ENCODE data around the gene ROR2.
A peak's percentile ranks its signal among the peaks of the same experiment; 100 is the strongest.
"Not testable (repeated sequence)": the region's sequence is repeated elsewhere in the genome, so short reads cannot be mapped to it uniquely, and the experiment has no call there.

ROR2 gene

GRCh38 chr9:91659529-91660495, 290.2 kb downstream of the ROR2 start:
- DNase-seq = peak; percentile 30

DNA sequence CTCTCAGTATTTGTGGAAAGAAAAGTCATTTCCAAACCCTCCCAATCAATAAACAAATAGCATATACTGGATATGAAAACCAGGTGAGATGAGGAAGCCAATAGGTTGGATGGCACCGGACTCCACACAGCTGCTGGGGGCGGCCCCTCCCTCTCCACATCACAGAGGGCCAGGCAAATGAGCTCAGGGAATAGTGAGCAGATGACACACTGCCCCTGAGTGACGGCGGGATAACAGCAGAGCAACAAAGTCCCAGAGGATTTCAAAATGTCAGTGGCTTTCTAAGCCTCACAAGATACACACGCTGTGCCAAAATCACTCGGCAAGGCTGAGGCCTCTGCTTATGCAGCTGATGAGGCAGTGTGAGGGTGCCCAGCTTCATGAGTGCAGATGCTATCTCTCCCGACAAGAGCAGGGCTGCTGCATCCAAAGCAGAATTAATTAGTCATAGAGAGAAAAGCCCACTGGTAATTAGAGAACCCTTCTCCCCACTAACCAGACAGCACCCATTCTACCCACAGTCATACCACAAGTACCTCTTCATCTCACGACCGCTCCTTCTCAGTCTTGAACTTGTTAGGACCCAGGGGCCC, 291.4 kb downstream of the ROR2 start:
- peak; percentile 10 for DNase-seq

DNA sequence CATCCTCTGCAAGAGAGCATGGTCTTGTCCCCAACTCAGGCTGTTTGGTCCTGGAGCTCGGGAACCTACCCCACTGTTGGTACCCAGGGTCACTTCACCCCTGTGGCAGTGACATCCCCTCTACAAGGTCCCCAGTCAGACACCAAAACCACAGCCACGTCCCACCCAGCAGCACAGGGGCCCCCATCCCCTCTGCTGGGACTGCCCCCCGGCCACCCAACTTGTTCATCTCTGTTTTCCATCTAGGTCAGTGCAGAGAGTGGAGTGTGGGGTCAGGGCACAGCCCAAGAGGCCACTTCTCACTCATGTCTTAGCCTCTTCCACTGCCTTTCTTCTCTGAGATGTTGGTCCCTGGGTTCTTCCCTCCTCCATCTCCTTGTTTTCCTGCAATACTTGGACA, 292.5 kb downstream of the ROR2 start:
- no peak for DNase-seq

GRCh38 chr9:91655658-91656057, 294.4 kb downstream of the ROR2 start:
- DNase-seq = no peak

GRCh38 chr9:91655215-91655614, 294.8 kb downstream of the ROR2 start:
- DNase-seq = no peak

DNA sequence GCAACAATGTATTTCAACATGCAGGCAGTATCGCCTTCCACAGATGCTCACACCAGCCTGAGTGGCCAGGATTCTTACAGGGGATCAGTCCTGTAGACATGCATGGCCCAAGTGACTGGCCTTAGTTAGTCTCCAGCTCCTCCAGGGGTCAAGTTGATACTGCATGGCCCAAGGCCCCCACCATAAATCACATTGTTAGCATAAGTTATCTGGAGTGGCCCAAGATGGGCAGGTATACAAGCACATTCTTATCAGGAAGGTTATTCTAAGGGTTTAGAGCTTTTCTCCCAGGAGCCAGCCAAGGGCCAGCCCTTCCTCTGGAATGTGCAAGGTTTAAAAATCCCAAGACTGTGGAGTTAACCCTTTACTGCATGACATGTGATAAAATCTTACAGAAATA, 295.5 kb downstream of the ROR2 start:
- DNase-seq = no peak

DNA sequence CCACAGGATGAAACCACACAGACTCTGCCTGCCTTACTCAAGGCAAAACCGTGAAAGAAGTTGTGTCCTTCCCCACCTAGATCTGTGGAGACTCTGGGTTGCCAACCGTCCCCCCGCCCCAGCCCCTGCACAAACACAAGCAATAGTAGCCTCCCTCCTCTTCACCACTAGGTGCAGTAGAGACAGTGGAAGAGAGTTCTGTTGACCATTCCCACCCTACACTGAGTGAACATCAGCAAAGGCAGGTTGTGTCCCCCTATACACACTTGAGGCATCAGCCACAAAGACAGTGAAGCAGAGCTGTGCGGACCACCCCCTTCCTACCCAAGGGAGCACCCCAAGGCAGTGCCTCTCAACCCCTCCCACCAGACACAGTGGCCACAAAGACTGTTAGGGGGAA, 302.7 kb downstream of the ROR2 start:
- no peak for DNase-seq

DNA sequence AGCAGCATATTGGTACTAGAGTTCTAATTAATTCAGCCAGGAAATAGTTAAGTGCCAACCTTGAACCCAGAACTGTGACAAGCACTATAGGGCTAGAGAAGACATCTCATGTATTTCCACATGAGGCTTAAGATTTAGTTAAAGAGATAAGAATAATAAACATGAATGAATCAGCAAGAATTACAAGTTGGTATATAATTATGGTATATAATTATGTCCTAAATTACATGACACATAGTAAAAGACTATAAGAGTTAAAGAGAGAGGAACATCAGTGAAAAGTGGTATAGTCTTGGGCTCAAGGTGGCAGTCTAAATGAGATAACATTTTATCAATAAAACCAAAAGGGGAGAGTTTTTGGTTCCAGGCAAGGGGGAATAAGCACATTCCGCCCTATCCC, 303.3 kb downstream of the ROR2 start:
- no peak for DNase-seq

DNA sequence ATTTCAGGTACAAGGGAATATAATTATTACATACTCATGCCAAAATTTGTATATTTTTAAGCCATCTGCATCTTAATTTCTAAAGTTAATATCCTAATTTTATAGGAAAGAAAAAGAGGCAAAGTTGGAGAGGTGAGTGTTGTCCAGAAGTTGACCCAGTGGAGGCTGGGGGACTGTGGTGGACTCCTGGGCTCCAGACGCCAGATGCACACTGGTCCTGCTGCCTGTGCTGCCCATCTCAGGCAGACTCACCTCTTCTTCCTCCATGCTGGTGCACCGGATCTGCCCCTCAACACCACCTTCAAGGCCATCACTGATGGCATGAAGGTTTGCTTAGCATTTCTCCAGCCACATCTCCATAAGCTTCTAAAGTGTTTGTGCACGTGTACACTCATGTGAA, 305.6 kb downstream of the ROR2 start:
- DNase-seq = no peak

DNA sequence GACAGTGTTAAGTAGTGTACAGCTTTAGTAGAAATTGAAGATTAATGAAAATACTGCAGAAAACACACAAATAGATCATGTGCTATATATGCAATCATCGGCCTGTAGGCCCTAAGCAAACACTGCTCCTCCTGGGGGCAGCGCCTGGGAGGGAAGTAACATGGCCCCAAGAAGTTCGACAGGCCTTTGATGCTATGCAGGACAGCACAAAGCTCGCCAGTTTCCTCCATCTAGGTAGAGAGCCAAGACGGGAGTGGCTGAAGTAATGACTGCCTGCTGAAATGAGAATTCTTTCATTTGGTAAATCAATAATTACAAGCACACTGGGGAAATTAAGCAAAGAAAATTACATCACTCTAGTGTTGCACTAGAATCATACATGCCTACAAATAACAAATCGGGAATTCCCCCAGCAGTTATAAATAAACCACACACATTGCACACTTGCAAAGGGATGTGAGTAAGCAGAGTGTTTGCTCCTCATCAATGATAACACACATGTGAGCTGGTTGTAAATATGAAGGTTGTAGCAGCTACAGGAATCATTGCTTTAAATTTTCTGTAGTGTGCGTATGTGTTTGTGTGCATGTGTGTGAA, 306.4 kb downstream of the ROR2 start:
- DNase-seq = no peak

DNA sequence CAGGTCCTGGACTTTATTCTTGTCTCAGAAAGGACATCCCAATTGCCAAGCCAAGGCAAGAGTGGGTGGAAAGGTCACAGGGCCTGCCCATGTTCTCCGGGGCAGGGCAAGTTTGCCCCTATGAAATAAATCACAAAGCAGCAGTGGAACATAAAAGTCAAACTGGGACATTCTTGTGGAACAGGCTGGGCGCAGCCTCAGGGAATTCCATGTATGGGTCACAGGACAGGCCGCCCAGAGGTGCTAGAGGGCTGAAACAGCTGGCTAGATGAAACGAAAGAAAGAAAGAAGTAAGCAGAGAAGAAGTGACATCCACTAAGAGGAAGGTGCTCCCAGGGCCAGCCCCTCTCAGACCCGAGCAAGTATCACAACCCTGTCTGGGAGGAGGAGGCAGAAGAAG, 307.3 kb downstream of the ROR2 start:
- no peak for DNase-seq

GRCh38 chr9:91640428-91640827, 309.6 kb downstream of the ROR2 start:
- DNase-seq = no peak

DNA sequence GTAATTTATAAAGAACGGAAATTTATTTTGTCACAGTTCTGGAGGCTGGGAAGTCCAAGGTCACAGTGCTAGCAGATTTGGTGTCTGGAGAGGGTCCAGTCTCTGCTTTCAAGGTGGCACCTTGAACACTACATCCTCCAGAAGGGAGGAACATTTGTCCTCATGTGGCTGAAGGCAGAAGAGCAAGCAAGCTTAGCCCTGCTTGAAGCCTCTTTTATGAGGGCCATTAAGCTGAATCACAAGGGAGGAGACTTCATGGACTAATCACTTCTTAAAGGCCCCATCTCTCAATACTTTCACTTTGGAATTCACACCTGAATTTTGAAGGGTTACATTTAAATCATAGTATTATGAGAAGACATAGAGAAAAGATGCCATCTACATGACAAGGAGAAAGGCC, 311.0 kb downstream of the ROR2 start:
- DNase-seq = no peak

DNA sequence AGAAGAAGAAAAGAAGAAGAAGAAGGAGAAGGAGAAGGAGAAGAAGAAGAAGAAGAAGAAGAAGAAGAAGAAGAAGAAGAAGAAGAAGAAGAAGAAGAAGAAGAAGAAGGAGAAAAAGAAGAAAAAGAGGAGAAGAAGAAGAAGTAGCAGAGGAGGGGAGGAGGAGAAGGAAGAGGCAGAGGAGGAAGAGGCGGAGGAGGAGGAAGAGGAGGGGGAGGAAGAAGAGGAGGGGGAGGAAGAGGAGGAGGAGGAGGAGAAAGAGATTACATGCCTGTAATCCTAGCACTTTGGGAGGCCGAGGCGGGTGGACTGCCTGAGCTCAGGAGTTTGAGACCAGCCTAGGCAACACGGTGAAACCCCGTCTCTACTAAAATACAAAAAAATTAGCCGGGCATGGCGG, 315.2 kb downstream of the ROR2 start:
- DNase-seq = not testable (repeated sequence)

GRCh38 chr9:91629718-91630117, 320.3 kb downstream of the ROR2 start:
- DNase-seq = no peak

GRCh38 chr9:91628892-91629291, 321.1 kb downstream of the ROR2 start:
- no peak for DNase-seq

- no peak for DNase-seq
Observed at GRCh38 chr9:91625331-91625730, 324.7 kb downstream of the ROR2 start.

DNA sequence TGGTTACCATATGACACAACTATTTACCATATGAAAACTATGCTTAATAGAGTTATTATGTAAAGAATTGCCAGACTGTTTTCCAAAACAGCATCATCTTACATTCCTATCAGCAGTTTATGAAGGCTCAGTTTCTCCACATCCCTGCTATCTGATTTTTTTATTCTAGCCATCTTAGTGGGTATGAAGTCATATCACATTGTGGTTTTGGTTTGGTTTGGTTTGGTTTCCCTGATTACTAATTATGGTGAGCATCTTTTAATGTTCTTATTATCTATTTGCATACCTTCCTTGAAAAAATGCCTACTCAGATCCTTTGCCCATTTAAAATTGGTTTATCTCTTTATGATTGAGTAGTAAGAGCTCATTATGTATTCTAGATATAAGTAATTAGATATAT, 327.0 kb downstream of the ROR2 start:
- DNase-seq = no peak

DNA sequence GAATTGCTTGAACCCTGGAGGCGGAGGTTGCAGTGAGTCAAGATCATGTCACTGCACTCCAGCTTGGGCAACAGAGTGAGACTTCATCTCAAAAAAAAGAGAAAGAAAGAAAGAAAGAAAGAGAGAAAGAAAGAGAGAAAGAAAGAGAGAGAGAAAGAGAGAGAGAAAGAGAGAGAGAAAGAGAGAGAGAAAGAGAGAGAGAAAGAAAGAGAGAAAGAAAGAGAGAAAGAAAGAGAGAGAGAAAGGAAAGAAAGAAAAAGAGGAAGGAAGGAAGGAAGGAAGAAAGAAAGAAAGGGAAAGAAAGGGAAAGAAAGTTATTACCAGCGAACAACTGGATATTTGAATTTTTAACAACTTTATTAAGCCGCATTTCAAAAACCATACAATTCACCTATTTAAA, 327.9 kb downstream of the ROR2 start:
- DNase-seq = not testable (repeated sequence)

- DNase-seq = not testable (repeated sequence)
Observed at GRCh38 chr9:91614044-91614443, 336.0 kb downstream of the ROR2 start.

GRCh38 chr9:91611582-91611981, 338.4 kb downstream of the ROR2 start:
- no peak for DNase-seq

DNA sequence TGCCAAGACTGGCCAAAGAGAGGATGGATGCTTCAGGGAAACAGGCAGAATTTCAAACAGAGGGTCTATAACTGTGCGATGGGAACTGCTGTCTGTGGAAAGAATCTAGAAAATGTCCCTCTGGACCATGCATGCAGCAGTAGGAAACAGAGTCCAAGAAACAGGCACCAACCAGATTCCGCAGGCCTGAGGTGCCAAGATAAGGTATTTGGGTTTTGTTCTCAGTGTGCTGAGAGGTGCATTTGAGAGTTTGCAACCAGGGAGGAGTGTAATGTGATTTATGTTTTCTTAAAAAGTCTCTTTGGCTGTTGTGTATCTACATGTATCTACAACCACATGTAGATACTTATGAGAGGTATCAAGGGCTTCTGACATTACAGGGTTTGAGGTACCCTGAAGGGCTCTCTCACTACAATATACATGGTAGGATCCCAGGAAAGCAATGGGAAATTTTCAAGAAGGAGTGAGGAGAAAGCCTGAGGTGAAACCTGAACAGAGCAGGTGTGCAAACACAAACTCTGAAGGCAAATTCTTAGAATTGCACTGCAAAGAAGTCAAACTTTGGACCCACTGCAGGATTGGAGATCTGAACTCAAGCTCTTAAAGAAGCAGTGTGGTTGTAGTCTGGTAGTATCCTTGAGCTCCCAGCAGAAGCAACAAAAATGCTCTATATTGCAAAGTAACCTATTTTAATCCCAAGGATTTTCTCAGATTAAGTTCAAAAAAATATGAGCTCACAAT, 343.6 kb downstream of the ROR2 start:
- no peak for DNase-seq

- no peak for DNase-seq
Observed at GRCh38 chr9:91604451-91605179, 345.4 kb downstream of the ROR2 start.

All from NCI-H1694 treated with DMSO at 0.1 percent for 48 hours (cell line).